ENCODE measurements around the gene FAM169A.

The FAM169A gene

GRCh38 chr5:74897049-74897448 is 30.9 kb upstream of the FAM169A start:
- no peaks in the 10 kb centered on the region for H3K27me3 ChIP-seq
- no peak overlapping the region for H3K27ac ChIP-seq
- no peaks in the 10 kb centered on the region for H3K4me1 ChIP-seq (ENCODE audit: control insufficient read depth in 1 of 2, insufficient read depth in 1 of 2, low read depth in 1 of 2, low read length in 1 of 2)
- no peaks in the 10 kb centered on the region for H3K36me3 ChIP-seq
- H3K9me3 ChIP-seq, result no peaks in the 10 kb centered on the region
- no peak overlapping the region for H3K4me3 ChIP-seq (ENCODE audit: low read depth in 1 of 2, low read length in 1 of 2)
- TF ChIP-seq, protein P1, sequence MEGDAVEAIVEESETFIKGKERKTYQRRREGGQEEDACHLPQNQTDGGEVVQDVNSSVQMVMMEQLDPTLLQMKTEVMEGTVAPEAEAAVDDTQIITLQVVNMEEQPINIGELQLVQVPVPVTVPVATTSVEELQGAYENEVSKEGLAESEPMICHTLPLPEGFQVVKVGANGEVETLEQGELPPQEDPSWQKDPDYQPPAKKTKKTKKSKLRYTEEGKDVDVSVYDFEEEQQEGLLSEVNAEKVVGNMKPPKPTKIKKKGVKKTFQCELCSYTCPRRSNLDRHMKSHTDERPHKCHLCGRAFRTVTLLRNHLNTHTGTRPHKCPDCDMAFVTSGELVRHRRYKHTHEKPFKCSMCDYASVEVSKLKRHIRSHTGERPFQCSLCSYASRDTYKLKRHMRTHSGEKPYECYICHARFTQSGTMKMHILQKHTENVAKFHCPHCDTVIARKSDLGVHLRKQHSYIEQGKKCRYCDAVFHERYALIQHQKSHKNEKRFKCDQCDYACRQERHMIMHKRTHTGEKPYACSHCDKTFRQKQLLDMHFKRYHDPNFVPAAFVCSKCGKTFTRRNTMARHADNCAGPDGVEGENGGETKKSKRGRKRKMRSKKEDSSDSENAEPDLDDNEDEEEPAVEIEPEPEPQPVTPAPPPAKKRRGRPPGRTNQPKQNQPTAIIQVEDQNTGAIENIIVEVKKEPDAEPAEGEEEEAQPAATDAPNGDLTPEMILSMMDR (IDR thresholded peaks at IDR 0.05), result no peak

GRCh38 chr5:74895906-74896305 is 29.7 kb upstream of the FAM169A start:
- H3K4me1 ChIP-seq (ENCODE audit: control insufficient read depth in 1 of 2, insufficient read depth in 1 of 2, low read depth in 1 of 2, low read length in 1 of 2), result no peaks in the 10 kb centered on the region

GRCh38 chr5:74894351-74894750 is 28.2 kb upstream of the FAM169A start:
- Histone ChIP-seq H3K36me3 (no peaks in the 10 kb centered on the region), H3K4me1 (ENCODE audit: control insufficient read depth in 1 of 2, insufficient read depth in 1 of 2, low read depth in 1 of 2, low read length in 1 of 2) (no peaks in the 10 kb centered on the region), H3K27me3 (no peaks in the 10 kb centered on the region), H3K9me3 (no peaks in the 10 kb centered on the region), H3K4me3 (ENCODE audit: low read depth in 1 of 2, low read length in 1 of 2) (no peak overlapping the region), H3K27ac (no peak overlapping the region)
- TF ChIP-seq, protein P1 (IDR thresholded peaks at IDR 0.05), result no peak

More at GRCh38 chr5:74895906-74896305, 29.7 kb upstream of the FAM169A start:
- Histone ChIP-seq H3K27me3 (no peaks in the 10 kb centered on the region), H3K27ac (no peak overlapping the region), H3K9me3 (no peaks in the 10 kb centered on the region), H3K4me3 (ENCODE audit: low read depth in 1 of 2, low read length in 1 of 2) (no peak overlapping the region), H3K36me3 (no peaks in the 10 kb centered on the region)
- TF ChIP-seq, protein P1 (IDR thresholded peaks at IDR 0.05), result no peak

DNA sequence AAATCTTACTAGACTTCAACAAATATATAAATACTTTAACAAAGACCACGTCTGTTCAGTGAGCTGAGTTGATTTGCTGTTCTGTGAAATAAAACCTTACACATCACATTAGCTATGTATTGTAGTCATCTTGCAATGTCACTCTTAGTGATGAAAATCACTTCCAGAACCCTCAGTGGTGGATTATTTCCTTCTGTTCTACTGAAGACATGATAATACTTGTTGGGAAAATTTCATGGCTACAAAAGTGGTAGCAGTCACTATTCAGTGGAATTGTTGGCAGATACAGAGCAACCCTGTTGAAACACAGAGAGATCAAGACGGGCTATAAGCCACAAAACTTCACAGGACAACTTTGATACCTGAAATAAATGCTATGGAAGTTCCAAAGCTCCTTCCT is 26.7 kb upstream of the FAM169A start:
- H3K4me1 ChIP-seq (ENCODE audit: control insufficient read depth in 1 of 2, insufficient read depth in 1 of 2, low read depth in 1 of 2, low read length in 1 of 2), result no peaks in the 10 kb centered on the region
- H3K9me3 ChIP-seq, result no peaks in the 10 kb centered on the region
- no peaks in the 10 kb centered on the region for H3K27me3 ChIP-seq
- no peak overlapping the region for H3K4me3 ChIP-seq (ENCODE audit: low read depth in 1 of 2, low read length in 1 of 2)
- H3K36me3 ChIP-seq, result no peaks in the 10 kb centered on the region
- TF ChIP-seq, protein P1 (IDR thresholded peaks at IDR 0.05), result no peak
- H3K27ac ChIP-seq, result no peak overlapping the region

- Histone ChIP-seq H3K4me1 (ENCODE audit: control insufficient read depth in 1 of 2, insufficient read depth in 1 of 2, low read depth in 1 of 2, low read length in 1 of 2) (no peaks in the 10 kb centered on the region), H3K36me3 (no peaks in the 10 kb centered on the region), H3K4me3 (ENCODE audit: low read depth in 1 of 2, low read length in 1 of 2) (no peak overlapping the region), H3K27me3 (no peaks in the 10 kb centered on the region), H3K9me3 (no peaks in the 10 kb centered on the region), H3K27ac (no peak overlapping the region)
- TF ChIP-seq, protein P1 (IDR thresholded peaks at IDR 0.05), result no peak
These were observed 23.4 kb upstream of the FAM169A start for GRCh38 chr5:74889523-74890105.

Measured in neutrophil (primary cell).